ENCODE data around the gene RASIP1.

DNA sequence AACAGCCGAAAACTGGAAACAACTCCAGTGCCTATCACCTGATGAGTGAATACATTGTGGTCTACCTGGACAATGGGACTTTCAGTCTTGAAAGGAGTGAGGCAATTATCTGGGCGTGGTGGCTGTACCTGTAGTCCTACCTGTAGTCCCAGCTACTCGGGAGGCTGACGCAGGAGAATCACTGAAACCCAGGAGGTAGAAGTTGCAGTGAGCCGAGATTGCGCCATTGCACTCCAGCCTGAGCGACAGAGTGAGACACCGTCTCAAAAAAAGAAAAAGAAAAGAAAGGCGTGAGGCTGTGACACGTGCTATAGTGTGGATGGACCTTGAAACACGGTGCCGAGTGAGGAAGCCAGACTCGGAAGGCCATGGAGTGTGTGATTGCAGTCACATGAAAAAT lies 63.5 kb downstream of the RASIP1 start:
- TF ChIP-seq, protein P1, sequence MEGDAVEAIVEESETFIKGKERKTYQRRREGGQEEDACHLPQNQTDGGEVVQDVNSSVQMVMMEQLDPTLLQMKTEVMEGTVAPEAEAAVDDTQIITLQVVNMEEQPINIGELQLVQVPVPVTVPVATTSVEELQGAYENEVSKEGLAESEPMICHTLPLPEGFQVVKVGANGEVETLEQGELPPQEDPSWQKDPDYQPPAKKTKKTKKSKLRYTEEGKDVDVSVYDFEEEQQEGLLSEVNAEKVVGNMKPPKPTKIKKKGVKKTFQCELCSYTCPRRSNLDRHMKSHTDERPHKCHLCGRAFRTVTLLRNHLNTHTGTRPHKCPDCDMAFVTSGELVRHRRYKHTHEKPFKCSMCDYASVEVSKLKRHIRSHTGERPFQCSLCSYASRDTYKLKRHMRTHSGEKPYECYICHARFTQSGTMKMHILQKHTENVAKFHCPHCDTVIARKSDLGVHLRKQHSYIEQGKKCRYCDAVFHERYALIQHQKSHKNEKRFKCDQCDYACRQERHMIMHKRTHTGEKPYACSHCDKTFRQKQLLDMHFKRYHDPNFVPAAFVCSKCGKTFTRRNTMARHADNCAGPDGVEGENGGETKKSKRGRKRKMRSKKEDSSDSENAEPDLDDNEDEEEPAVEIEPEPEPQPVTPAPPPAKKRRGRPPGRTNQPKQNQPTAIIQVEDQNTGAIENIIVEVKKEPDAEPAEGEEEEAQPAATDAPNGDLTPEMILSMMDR (IDR thresholded peaks at IDR 0.05; ENCODE audit: borderline replicate concordance, extremely low read depth, low read length, poor library complexity, severe bottlenecking), result no peak
- TF ChIP-seq EZH2 (IDR thresholded peaks at IDR 0.05; ENCODE audit: borderline replicate concordance, low read depth, low read length, severe bottlenecking), result no peak
